HepG2 (cell line): ENCODE results near the gene PHOSPHO2. TPM values are rescaled to one million over a fixed set of nuclear protein-coding genes. Genes with fewer than 3 reads are reported as not detected.
A peak's percentile ranks its signal among the peaks of the same experiment; 100 is the strongest.

Experiments
- AFF4 ChIP-seq: sonication (generic); formaldehyde crosslinking; IDR thresholded peaks from 2 replicates; pipeline ENCODE4 v1.4.0; 2020; ENCODE audit warnings: missing genetic modification reagents
- GABPB1 ChIP-seq: IDR thresholded peaks from 2 replicates; pipeline ENCODE4 v1.6.1; 2016; ENCODE audit warnings: mild to moderate bottlenecking, missing genetic modification reagents, moderate library complexity, missing compliant biosample characterization
- GATA4 ChIP-seq: sonication (generic); IDR thresholded peaks from 2 replicates; pipeline ENCODE4 v1.6.1; 2016; ENCODE audit warnings: antibody characterized with exemption, low read depth, borderline replicate concordance
- HNF4A ChIP-seq: sonication (generic); formaldehyde crosslinking; IDR thresholded peaks from 2 replicates; pipeline ENCODE4 v1.4.0; 2020; ENCODE audit warnings: missing genetic modification reagents
- HOMEZ ChIP-seq: IDR thresholded peaks from 2 replicates; pipeline ENCODE4 v1.6.1; 2016; ENCODE audit warnings: low read depth
- JDP2 ChIP-seq: sonication (generic); formaldehyde crosslinking; IDR thresholded peaks from 2 replicates; pipeline ENCODE4 v1.8.1; 2022; ENCODE audit warnings: missing genetic modification reagents, borderline replicate concordance
- NFIC ChIP-seq: IDR thresholded peaks from 2 replicates; pipeline ENCODE4 v1.6.1; 2012; ENCODE audit warnings: mild to moderate bottlenecking, low read length, inconsistent platforms
- PHF21A ChIP-seq: sonication (generic); formaldehyde crosslinking; IDR thresholded peaks from 2 replicates; pipeline ENCODE4 v1.5.0; 2020; ENCODE audit warnings: mild to moderate bottlenecking, missing genetic modification reagents
- RBAK ChIP-seq: sonication (generic); formaldehyde crosslinking; IDR thresholded peaks from 2 replicates; pipeline ENCODE4 v1.5.1; 2020; ENCODE audit warnings: mild to moderate bottlenecking, missing genetic modification reagents
- SIX1 ChIP-seq: sonication (generic); formaldehyde crosslinking; IDR thresholded peaks from 2 replicates; pipeline ENCODE4 v1.4.0; 2020; ENCODE audit warnings: missing genetic modification reagents, borderline replicate concordance
- TARDBP ChIP-seq: sonication (generic); formaldehyde crosslinking; IDR thresholded peaks from 2 replicates; pipeline ENCODE4 v1.8.0; 2022; ENCODE audit warnings: mild to moderate bottlenecking, missing genetic modification reagents
- ZMYM2 ChIP-seq: sonication (generic); formaldehyde crosslinking; IDR thresholded peaks from 2 replicates; pipeline ENCODE4 v1.8.0; 2022; ENCODE audit warnings: mild to moderate bottlenecking, missing genetic modification reagents
- ZNF18 ChIP-seq: sonication (generic); formaldehyde crosslinking; IDR thresholded peaks from 2 replicates; pipeline ENCODE4 v1.8.0; 2022; ENCODE audit warnings: mild to moderate bottlenecking, missing genetic modification reagents; ENCODE audit not compliant: insufficient replicate concordance
- ZNF296 ChIP-seq: sonication (generic); formaldehyde crosslinking; conservative IDR thresholded peaks from 2 replicates; pipeline ENCODE4 v1.5.0; 2020; ENCODE audit warnings: mild to moderate bottlenecking, missing genetic modification reagents
- ZNF331 ChIP-seq: sonication (generic); formaldehyde crosslinking; IDR thresholded peaks from 2 replicates; pipeline ENCODE4 v1.4.0; 2020; ENCODE audit warnings: missing genetic modification reagents
- ZNF44 ChIP-seq: sonication (generic); formaldehyde crosslinking; IDR thresholded peaks from 2 replicates; pipeline ENCODE4 v1.5.1; 2020; ENCODE audit warnings: mild to moderate bottlenecking, missing genetic modification reagents
- ZNF501 ChIP-seq: sonication (generic); formaldehyde crosslinking; IDR thresholded peaks from 2 replicates; pipeline ENCODE4 v1.5.1; 2020; ENCODE audit warnings: mild to moderate bottlenecking, moderate library complexity, missing genetic modification reagents
- ZNF513 ChIP-seq: sonication (generic); formaldehyde crosslinking; conservative IDR thresholded peaks from 2 replicates; pipeline ENCODE4 v1.5.0; 2020; ENCODE audit warnings: missing genetic modification reagents
- ZNF703 ChIP-seq: sonication (generic); formaldehyde crosslinking; IDR thresholded peaks from 2 replicates; pipeline ENCODE4 v1.5.1; 2020; ENCODE audit warnings: missing genetic modification reagents, mild to moderate bottlenecking, moderate library complexity, borderline replicate concordance
- ZNF704 ChIP-seq: sonication (generic); formaldehyde crosslinking; IDR thresholded peaks from 2 replicates; pipeline ENCODE4 v1.8.1; 2023; ENCODE audit warnings: mild to moderate bottlenecking, inconsistent platforms, moderate library complexity, missing genetic modification reagents, borderline replicate concordance
- ZSCAN22 ChIP-seq: sonication (generic); formaldehyde crosslinking; IDR thresholded peaks from 2 replicates; pipeline ENCODE4 v1.4.0; 2020; ENCODE audit warnings: mild to moderate bottlenecking, missing genetic modification reagents
- polyA plus RNA-seq, 8 experiments: library from polyadenylated mRNA; depleted of rRNA in 3 of 8; stranded (reverse) in 7 of 8; unstranded in 1 of 8; fragments of >200 nt; fragmentation: Illumina TruSeq in 4 of 8; extraction: Trizol in 4 of 8; gene quantifications; 2 replicates each; pipeline versions ENCODE4 v1.2.1 to v1.2.3, GENCODE V29; 2011 to 2016; ENCODE audit warnings: low read depth in 4 of 8, missing spikeins in 1 of 8, mixed read lengths in 1 of 8; ENCODE audit not compliant: insufficient read depth in 1 of 8
- total RNA-seq, 5 experiments: library from RNA; depleted of rRNA; stranded (reverse); fragments of >200 nt; fragmentation: Illumina TruSeq; extraction: Trizol; gene quantifications; 2 replicates each; pipeline ENCODE4 v1.2.3, GENCODE V29; 2016; ENCODE audit warnings: low read depth in 1 of 5

PHOSPHO2 gene
- total and polyA plus RNA-seq, 2 of the 13 experiments (the other 11 are each of a cell fraction or from before 2014, with no cell fraction given), result 6.1 to 11.4 TPM

- TF ChIP-seq RBAK (CRISPR knock-in tag) (no peak), HOMEZ (CRISPR knock-in tag) (no peak), ZSCAN22 (CRISPR knock-in tag) (no peak), NFIC (peak; percentile 31; the same call in 1 of the 2 replicates), ZNF296 (CRISPR knock-in tag) (no peak), AFF4 (0 out of 2 replicates have a peak, but pooled peaks have one; percentile 15), GATA4 (no peak), ZNF704 (CRISPR knock-in tag) (0 out of 2 replicates have a peak, but pooled peaks have one; percentile 9), TARDBP (no peak), ZNF703 (CRISPR knock-in tag) (no peak), JDP2 (CRISPR knock-in tag) (no peak), SIX1 (CRISPR knock-in tag) (no peak), ZNF513 (no peak), HNF4A (0 out of 2 replicates have a peak, but pooled peaks have one; percentile 0), ZNF44 (CRISPR knock-in tag) (no peak), ZMYM2 (CRISPR knock-in tag) (0 out of 2 replicates have a peak, but pooled peaks have one; percentile 9), ZNF501 (no peak), ZNF331 (CRISPR knock-in tag) (no peak), GABPB1 (CRISPR knock-in tag) (no peak), ZNF18 (CRISPR knock-in tag) (no peak), PHF21A (CRISPR knock-in tag) (no peak)
Observed at GRCh38 chr2:169694894-169695260, 608 bp downstream of the PHOSPHO2 start (continued).
